Measurements from ENCODE around the gene TMEM185A.

The TMEM185A gene

DNA sequence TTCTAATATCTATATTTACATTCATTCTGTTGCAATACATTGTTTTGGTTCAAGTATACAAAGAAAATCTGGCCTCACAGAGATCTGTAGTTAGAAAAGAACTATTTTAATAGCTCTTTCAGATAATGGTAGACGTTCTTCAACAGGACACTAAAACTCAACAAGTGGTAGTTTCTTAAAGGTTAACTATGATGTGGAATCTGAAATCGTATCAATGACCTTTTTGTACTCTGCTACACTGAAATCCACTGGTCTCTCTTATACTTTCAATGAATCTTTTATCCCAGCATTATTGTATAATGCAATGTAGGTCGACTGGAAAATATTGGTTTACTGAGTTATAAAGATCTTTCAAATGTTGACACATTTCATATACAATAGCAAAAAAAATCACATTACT is 12.7 kb downstream of the TMEM185A start:
- no peaks in the 10 kb centered on the region for H3K36me3 ChIP-seq (replicated peaks; ENCODE audit: insufficient read depth, low read length)
- no peak overlapping the region for H3K9ac ChIP-seq (ENCODE audit: low read length)
- no peaks in the 10 kb centered on the region for H3K27me3 ChIP-seq (replicated peaks; ENCODE audit: insufficient read depth, low read length)
- no peak overlapping the region for H2AFZ ChIP-seq (ENCODE audit: low read length)
- peaks cover 12% of the 10 kb centered on the region for H3K79me2 ChIP-seq (ENCODE audit: low read length)
- H4K20me1 ChIP-seq (ENCODE audit: insufficient read depth, low read length), result no peaks in the 10 kb centered on the region
- no peak for DNase-seq
- H3K27ac ChIP-seq (ENCODE audit: low read length), result no peak overlapping the region
- no peaks in the 10 kb centered on the region for H3K4me1 ChIP-seq (ENCODE audit: low read length)
- TF ChIP-seq EZH2 (optimal IDR thresholded peaks at IDR 0.05; ENCODE audit: low read depth, low read length), result no peak
- no peak for TF ChIP-seq EZH2phosphoT487 (IDR thresholded peaks at IDR 0.05; ENCODE audit: low read length)
- TF ChIP-seq CTCF (IDR thresholded peaks at IDR 0.05; ENCODE audit: low read length), result no peak
- H3K4me2 ChIP-seq (ENCODE audit: low read depth, low read length), result no peak overlapping the region
- H3K9me3 ChIP-seq (replicated peaks; ENCODE audit: insufficient read depth, low read length), result no peaks in the 10 kb centered on the region
- no peak overlapping the region for H3K4me3 ChIP-seq (ENCODE audit: low read length)
- no peaks in the 10 kb centered on the region for H3F3A ChIP-seq (ENCODE audit: insufficient read depth, low read length)
- H3K9me2 ChIP-seq (replicated peaks; ENCODE audit: insufficient read depth, low read length), result no peaks in the 10 kb centered on the region

DNA sequence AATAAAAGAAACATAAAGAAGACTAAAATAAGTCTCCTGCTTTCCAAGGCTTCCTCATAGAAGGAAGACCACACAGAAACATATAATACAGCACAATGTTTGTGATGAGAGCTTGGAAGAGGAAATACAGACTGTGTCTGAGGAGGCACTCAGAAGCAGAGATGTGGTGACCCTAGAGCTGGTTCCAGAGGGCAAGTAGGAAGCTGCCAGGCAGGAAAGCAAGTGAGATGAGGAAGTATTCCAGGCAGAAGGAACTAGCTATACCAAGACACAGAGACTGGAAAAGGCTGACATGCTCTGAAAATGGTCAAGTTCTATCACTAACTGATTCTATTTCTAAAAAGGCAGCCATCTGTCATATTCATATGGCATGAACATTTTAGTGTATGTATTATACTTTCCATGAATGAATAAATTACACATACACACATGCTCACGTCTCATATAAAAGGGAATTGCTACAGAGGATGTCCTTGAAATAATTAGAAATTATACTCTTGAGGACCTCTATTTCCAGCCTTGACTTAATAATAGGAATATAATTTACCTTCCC is 19.9 kb downstream of the TMEM185A start:
- no peak for DNase-seq
- no peak overlapping the region for H3K9ac ChIP-seq (ENCODE audit: low read length)
- H3K27me3 ChIP-seq (replicated peaks; ENCODE audit: insufficient read depth, low read length), result no peaks in the 10 kb centered on the region
- H3K4me1 ChIP-seq (ENCODE audit: low read length), result no peaks in the 10 kb centered on the region
- H3K27ac ChIP-seq (ENCODE audit: low read length), result no peak overlapping the region
- H3K36me3 ChIP-seq (replicated peaks; ENCODE audit: insufficient read depth, low read length), result no peaks in the 10 kb centered on the region
- TF ChIP-seq CTCF (IDR thresholded peaks at IDR 0.05; ENCODE audit: low read length) (no peak), EZH2phosphoT487 (IDR thresholded peaks at IDR 0.05; ENCODE audit: low read length) (no peak), EZH2 (optimal IDR thresholded peaks at IDR 0.05; ENCODE audit: low read depth, low read length) (no peak)
- no peaks in the 10 kb centered on the region for H3F3A ChIP-seq (ENCODE audit: insufficient read depth, low read length)
- H3K9me2 ChIP-seq (replicated peaks; ENCODE audit: insufficient read depth, low read length), result no peaks in the 10 kb centered on the region
- H2AFZ ChIP-seq (ENCODE audit: low read length), result no peak overlapping the region
- no peak overlapping the region for H3K4me2 ChIP-seq (ENCODE audit: low read depth, low read length)
- H3K9me3 ChIP-seq (replicated peaks; ENCODE audit: insufficient read depth, low read length), result no peaks in the 10 kb centered on the region
- no peaks in the 10 kb centered on the region for H4K20me1 ChIP-seq (ENCODE audit: insufficient read depth, low read length)
- H3K79me2 ChIP-seq (ENCODE audit: low read length), result peaks cover 8% of the 10 kb centered on the region
- H3K4me3 ChIP-seq (ENCODE audit: low read length), result no peak overlapping the region

DNA sequence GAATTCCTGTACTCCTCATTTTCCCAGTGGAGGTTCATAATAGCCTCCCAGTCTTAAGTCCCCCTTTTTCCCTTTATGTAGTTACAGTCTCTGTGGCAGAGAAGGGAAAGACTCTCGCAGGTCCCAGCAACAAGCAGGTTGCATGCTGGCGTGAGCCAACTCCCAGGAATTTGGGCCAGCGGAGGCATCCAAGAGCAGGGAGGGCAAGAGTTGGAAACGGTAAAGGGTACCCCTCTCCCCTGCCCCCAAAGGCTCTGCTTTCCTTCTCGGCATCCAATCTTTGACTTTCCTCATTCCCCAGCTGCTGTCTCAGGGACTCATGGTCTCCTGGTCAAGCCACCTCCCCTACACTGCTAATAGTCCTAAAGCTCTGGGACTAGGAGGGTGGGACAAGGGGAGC is 21.1 kb downstream of the TMEM185A start:
- no peak overlapping the region for H3K27ac ChIP-seq (ENCODE audit: low read length)
- no peak overlapping the region for H2AFZ ChIP-seq (ENCODE audit: low read length)
- no peaks in the 10 kb centered on the region for H3K36me3 ChIP-seq (replicated peaks; ENCODE audit: insufficient read depth, low read length)
- no peaks in the 10 kb centered on the region for H3K4me1 ChIP-seq (ENCODE audit: low read length)
- no peaks in the 10 kb centered on the region for H4K20me1 ChIP-seq (ENCODE audit: insufficient read depth, low read length)
- no peak overlapping the region for H3K4me2 ChIP-seq (ENCODE audit: low read depth, low read length)
- H3K79me2 ChIP-seq (ENCODE audit: low read length), result peaks cover 3% of the 10 kb centered on the region; the same call in 1 of the 2 replicates
- no peaks in the 10 kb centered on the region for H3K27me3 ChIP-seq (replicated peaks; ENCODE audit: insufficient read depth, low read length)
- H3K9me3 ChIP-seq (replicated peaks; ENCODE audit: insufficient read depth, low read length), result no peaks in the 10 kb centered on the region
- TF ChIP-seq EZH2 (optimal IDR thresholded peaks at IDR 0.05; ENCODE audit: low read depth, low read length), result no peak
- no peak for TF ChIP-seq EZH2phosphoT487 (IDR thresholded peaks at IDR 0.05; ENCODE audit: low read length)
- TF ChIP-seq CTCF (IDR thresholded peaks at IDR 0.05; ENCODE audit: low read length), result no peak
- H3K9me2 ChIP-seq (replicated peaks; ENCODE audit: insufficient read depth, low read length), result no peaks in the 10 kb centered on the region
- no peak for DNase-seq
- no peak overlapping the region for H3K4me3 ChIP-seq (ENCODE audit: low read length)
- H3F3A ChIP-seq (ENCODE audit: insufficient read depth, low read length), result no peaks in the 10 kb centered on the region
- H3K9ac ChIP-seq (ENCODE audit: low read length), result no peak overlapping the region
